BE2C (cell line): ENCODE measurements around the gene SCP2.
"Not testable (repeated sequence)": the region's sequence is repeated elsewhere in the genome, so short reads cannot be mapped to it uniquely, and the experiment has no call there.

Experiments
- DNase-seq: peaks from one replicate; pipeline ENCODE4 v3.0.0-alpha.2; 2020
- H3K27me3 ChIP-seq: fragments of 250-450 bp; sonication (Bioruptor Pico); 2 replicates; pipeline ENCODE4 v1.5.1; 2020; ENCODE audit warnings: mild to moderate bottlenecking
- H3K36me3 ChIP-seq: fragments of 250-450 bp; sonication (Bioruptor Pico); 2 replicates; pipeline ENCODE4 v1.5.1; 2020; ENCODE audit warnings: mild to moderate bottlenecking
- H3K4me1 ChIP-seq: fragments of 250-450 bp; sonication (Bioruptor Pico); 2 replicates; pipeline ENCODE4 v1.5.1; 2020
- H3K4me3 ChIP-seq: 2 replicates; pipeline ENCODE4 v1.5.1; 2011; ENCODE audit warnings: low read depth, low read length
- H3K9me3 ChIP-seq: fragments of 250-450 bp; sonication (Bioruptor Pico); 2 replicates; pipeline ENCODE4 v1.5.1; 2020
- CTCF ChIP-seq: IDR thresholded peaks from 2 replicates; pipeline ENCODE4 v1.5.1; 2012; ENCODE audit warnings: mild to moderate bottlenecking, low read depth, low read length

SCP2 gene

GRCh38 chr1:52952112-52952511 lies 25.0 kb downstream of the SCP2 start:
- Histone ChIP-seq H3K4me1 (no peaks in the 10 kb centered on the region; the same call in 1 of the 2 replicates), H3K9me3 (no peaks in the 10 kb centered on the region), H3K36me3 (no peaks in the 10 kb centered on the region), H3K4me3 (no peak overlapping the region), H3K27me3 (no peaks in the 10 kb centered on the region)
- DNase-seq = no peak
- TF ChIP-seq CTCF = no peak

GRCh38 chr1:52955129-52955970 lies 28.3 kb downstream of the SCP2 start:
- Histone ChIP-seq H3K9me3 (no peaks in the 10 kb centered on the region), H3K4me3 (peak overlapping the region; percentile 15; the same call in 1 of the 2 replicates), H3K27me3 (no peaks in the 10 kb centered on the region), H3K4me1 (no peaks in the 10 kb centered on the region; the same call in 1 of the 2 replicates), H3K36me3 (no peaks in the 10 kb centered on the region)
- TF ChIP-seq CTCF = no peak
- peak; percentile 24 for DNase-seq

GRCh38 chr1:52963101-52963500 lies 36.0 kb downstream of the SCP2 start:
- no peaks in the 10 kb centered on the region for H3K36me3 ChIP-seq
- DNase-seq = no peak
- H3K27me3 ChIP-seq = no peaks in the 10 kb centered on the region
- no peak for TF ChIP-seq CTCF
- H3K4me3 ChIP-seq = no peak overlapping the region
- H3K9me3 ChIP-seq = no peaks in the 10 kb centered on the region
- H3K4me1 ChIP-seq = no peaks in the 10 kb centered on the region

- Histone ChIP-seq H3K36me3 (no peaks in the 10 kb centered on the region), H3K27me3 (no peaks in the 10 kb centered on the region), H3K4me3 (no peak overlapping the region), H3K4me1 (no peaks in the 10 kb centered on the region), H3K9me3 (no peaks in the 10 kb centered on the region)
- no peak for DNase-seq
- no peak for TF ChIP-seq CTCF
These were observed 40.6 kb downstream of the SCP2 start for GRCh38 chr1:52967666-52968065.

GRCh38 chr1:52969234-52969633 lies 42.2 kb downstream of the SCP2 start:
- not testable (repeated sequence) for H3K4me3 ChIP-seq, H3K9me3 ChIP-seq, H3K27me3 ChIP-seq, H3K4me1 ChIP-seq, DNase-seq, H3K36me3 ChIP-seq

GRCh38 chr1:52970149-52970548 lies 43.1 kb downstream of the SCP2 start:
- H3K9me3 ChIP-seq = no peaks in the 10 kb centered on the region
- H3K4me3 ChIP-seq = no peak overlapping the region
- peak; percentile 44; the same call in 1 of the 2 replicates for TF ChIP-seq CTCF
- H3K36me3 ChIP-seq = no peaks in the 10 kb centered on the region
- no peak for DNase-seq
- no peaks in the 10 kb centered on the region for H3K27me3 ChIP-seq
- H3K4me1 ChIP-seq = no peaks in the 10 kb centered on the region
